ENCODE results near the gene GABPB1.

GRCh38 chr15:50275091-50275490 is 79.9 kb downstream of the GABPB1 start:
- TF ChIP-seq CTCF (IDR thresholded peaks at IDR 0.05; ENCODE audit: low read depth, low read length) (no peak), EZH2phosphoT487 (IDR thresholded peaks at IDR 0.05; ENCODE audit: low read depth) (no peak)

Measured in OCI-LY3 (cell line).